Left lung (tissue), 10 donors: Measurements from ENCODE around the gene NOTCH1. TPM values are rescaled to one million over a fixed set of nuclear protein-coding genes. Genes with fewer than 3 reads are reported as not detected.
"Not testable (repeated sequence)": the region's sequence is repeated elsewhere in the genome, so short reads cannot be mapped to it uniquely, and the experiment has no call there.

Experiments
- ATAC-seq: fragments of 200-7000 bp; cut with Tn5 transposase; one replicate; pipeline ENCODE4 v1.9.1; 2020; ENCODE audit warnings: moderate library complexity
- DNase-seq, 4 donors: peaks; one replicate each; pipeline ENCODE4 v3.0.0-alpha.2; 2013 to 2020
- H3K27ac ChIP-seq, 2 donors: fragments of 200-600 bp; sonication (generic) in 1 of 2; one replicate each; pipeline versions ENCODE4 v1.5.0 to v1.8.0; 2020 to 2021
- H3K27me3 ChIP-seq, 2 donors: fragments of 200-600 bp; sonication (generic) in 1 of 2; one replicate each; pipeline versions ENCODE4 v1.5.0 to v1.8.0; 2020 to 2021
- H3K36me3 ChIP-seq, 2 donors: fragments of 200-600 bp; sonication (generic) in 1 of 2; one replicate each; pipeline versions ENCODE4 v1.5.0 to v1.8.0; 2020 to 2021
- H3K4me1 ChIP-seq, 2 donors: fragments of 200-600 bp; one replicate each; pipeline ENCODE4 v1.8.0; 2021
- H3K4me3 ChIP-seq, 2 donors: fragments of 200-600 bp; sonication (generic) in 1 of 2; one replicate each; pipeline versions ENCODE4 v1.5.0 to v1.8.0; 2020 to 2021; ENCODE audit warnings: mild to moderate bottlenecking in 1 of 2
- H3K9me3 ChIP-seq, 2 donors: fragments of 200-600 bp; sonication (generic) in 1 of 2; one replicate each; pipeline versions ENCODE4 v1.5.0 to v1.8.0; 2020 to 2021
- intact Hi-C, 2 donors: fragments of 100-400 bp; cut with DNase I; formaldehyde crosslinking; loops; one replicate each; pipeline versions ENCODE4 v1.11.2 to v1.14.2; 2022
- polyA plus RNA-seq, 6 donors: library from polyadenylated mRNA; unstranded; fragments of 120-200 nt; gene quantifications; one replicate each; pipeline ENCODE4 v1.2.1, GENCODE V29; 2013; ENCODE audit not compliant: insufficient read length in 6 of 6
- total RNA-seq, 2 donors: library from RNA; stranded (reverse); fragmentation: NEBNext Ultra II Directional; extraction: Animal tissue kit (Norgen Biotek cat#: 25700); gene quantifications; one replicate each; pipeline ENCODE4 v1.2.1, GENCODE V29; 2021
- TF ChIP-seq, protein P1 (sequence below), 2 donors: fragments of 200-600 bp; sonication (generic) in 1 of 2; IDR thresholded peaks; one replicate each; pipeline versions ENCODE4 v1.5.0 to v1.8.0; 2021; ENCODE audit warnings: antibody characterized with exemption in 2 of 2
- donor health status: DM: no; HTN: yes; CAD: no.
- donor health status: DM: no; HTN: no; CAD: no.

NOTCH1 gene
- total and polyA plus RNA-seq, 8 donors = 21.7 to 102 (median 33.7) TPM

DNA sequence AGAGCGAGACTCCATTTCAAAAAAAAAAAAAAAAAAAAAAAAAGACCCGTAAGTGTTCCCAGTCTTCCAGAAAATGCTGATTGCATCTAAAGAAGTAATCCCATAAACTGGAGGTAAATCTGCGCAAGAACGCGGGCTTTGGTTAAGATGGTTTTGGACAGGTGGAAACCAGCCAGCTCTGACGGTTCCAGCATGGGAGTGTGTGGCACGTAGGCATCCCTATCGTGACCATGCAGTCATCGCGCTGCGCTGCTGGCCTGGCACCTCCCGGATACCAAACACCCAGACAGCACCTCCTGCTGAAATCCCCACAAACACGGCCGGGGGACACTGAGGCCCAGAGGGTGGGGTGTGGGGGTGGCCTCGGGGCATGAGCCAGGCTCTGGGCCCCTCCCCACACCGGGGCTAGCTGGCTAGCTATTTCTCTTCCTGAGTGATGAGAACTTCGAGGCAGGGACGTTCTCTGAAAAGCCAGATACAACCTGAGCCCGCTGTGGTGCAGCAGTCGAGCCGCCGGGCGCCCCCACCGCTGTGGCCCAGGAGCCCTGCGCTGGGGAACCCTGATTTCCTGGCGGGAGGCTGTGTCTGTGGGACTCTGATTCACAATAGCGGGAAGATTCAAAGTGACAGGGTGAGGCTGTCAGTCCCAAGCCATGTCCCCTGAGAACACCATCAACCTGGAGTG lies 32.2 kb upstream of the NOTCH1 start:
- intact Hi-C loops = no loop called here
- ATAC-seq (no peak), DNase-seq (peak in 1 of 4 donors; percentile 36)
- H3K27me3 ChIP-seq = peaks cover 0 to 9% of the 10 kb centered on the region in 2 donors
- H3K9me3 ChIP-seq = no peaks in the 10 kb centered on the region
- no peak overlapping the region for H3K27ac ChIP-seq
- no peak overlapping the region for H3K4me3 ChIP-seq
- H3K36me3 ChIP-seq = no peaks in the 10 kb centered on the region
- TF ChIP-seq, protein P1, sequence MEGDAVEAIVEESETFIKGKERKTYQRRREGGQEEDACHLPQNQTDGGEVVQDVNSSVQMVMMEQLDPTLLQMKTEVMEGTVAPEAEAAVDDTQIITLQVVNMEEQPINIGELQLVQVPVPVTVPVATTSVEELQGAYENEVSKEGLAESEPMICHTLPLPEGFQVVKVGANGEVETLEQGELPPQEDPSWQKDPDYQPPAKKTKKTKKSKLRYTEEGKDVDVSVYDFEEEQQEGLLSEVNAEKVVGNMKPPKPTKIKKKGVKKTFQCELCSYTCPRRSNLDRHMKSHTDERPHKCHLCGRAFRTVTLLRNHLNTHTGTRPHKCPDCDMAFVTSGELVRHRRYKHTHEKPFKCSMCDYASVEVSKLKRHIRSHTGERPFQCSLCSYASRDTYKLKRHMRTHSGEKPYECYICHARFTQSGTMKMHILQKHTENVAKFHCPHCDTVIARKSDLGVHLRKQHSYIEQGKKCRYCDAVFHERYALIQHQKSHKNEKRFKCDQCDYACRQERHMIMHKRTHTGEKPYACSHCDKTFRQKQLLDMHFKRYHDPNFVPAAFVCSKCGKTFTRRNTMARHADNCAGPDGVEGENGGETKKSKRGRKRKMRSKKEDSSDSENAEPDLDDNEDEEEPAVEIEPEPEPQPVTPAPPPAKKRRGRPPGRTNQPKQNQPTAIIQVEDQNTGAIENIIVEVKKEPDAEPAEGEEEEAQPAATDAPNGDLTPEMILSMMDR (IDR thresholded peaks at IDR 0.05) = no peak
- peaks cover 0 to 22% of the 10 kb centered on the region in 2 donors for H3K4me1 ChIP-seq

DNA sequence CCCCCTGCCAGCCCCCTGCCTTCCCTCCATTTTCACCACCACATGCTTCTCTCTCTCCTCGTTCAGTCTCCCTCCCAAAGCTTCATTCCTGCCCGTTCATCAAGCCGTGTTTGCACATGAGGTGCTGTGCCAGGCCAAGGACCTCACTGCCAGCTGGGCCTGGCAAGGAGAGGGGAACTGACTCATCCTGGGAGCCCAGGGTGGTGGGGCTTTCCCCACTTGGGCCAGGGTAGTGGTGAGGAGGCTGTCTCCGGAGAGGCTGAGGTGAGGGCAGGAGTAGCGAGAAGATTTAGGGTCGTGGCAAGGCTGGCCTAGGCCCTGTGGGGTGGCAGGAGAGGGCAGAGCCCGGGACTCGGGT lies 30.4 kb upstream of the NOTCH1 start:
- DNase-seq (peak in 1 of 4 donors; percentile 87), ATAC-seq (peak; percentile 84)
- H3K27ac ChIP-seq = no peak overlapping the region
- H3K27me3 ChIP-seq = peaks cover 0 to 9% of the 10 kb centered on the region in 2 donors
- TF ChIP-seq, protein P1 (IDR thresholded peaks at IDR 0.05) = no peak
- no peaks in the 10 kb centered on the region for H3K9me3 ChIP-seq
- H3K36me3 ChIP-seq = no peaks in the 10 kb centered on the region
- intact Hi-C loops = no loop called here
- H3K4me3 ChIP-seq = no peak overlapping the region
- peaks cover 7 to 38% of the 10 kb centered on the region in 2 donors for H3K4me1 ChIP-seq

DNA sequence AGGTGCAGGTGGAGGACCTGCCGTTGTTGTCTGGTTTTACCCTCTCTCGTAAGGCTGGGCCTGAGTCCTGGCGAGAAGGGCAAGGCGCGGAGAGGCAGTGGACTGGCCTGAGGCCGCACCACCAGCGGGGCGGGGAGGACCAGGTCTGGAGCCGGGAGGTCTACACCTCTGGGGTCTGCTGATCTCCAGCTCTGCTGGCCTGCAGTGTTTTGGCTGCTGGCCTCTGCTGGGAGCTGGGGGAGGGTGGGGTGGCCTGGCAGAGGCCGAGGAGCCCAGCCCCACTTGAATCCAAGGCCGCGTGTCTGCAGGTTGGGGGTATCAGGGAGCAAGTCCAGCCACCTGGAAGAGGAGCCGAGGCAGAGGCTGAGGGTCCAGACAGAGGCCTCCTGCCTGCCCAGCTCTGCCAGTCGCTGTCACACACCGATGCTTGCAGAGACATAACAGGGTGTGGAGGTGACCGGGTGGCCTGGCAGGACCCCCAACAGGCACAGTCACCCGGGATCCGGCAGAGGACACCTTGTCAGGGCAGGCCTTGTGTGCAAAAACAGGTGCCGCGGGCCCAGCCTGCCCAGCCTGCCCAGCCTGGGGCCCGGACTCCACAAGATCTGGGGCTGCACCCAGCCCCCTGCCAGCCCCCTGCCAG lies 29.9 kb upstream of the NOTCH1 start:
- Histone ChIP-seq H3K9me3 (no peaks in the 10 kb centered on the region), H3K27me3 (peaks cover 0 to 9% of the 10 kb centered on the region in 2 donors), H3K4me3 (no peak overlapping the region), H3K4me1 (peaks cover 7 to 39% of the 10 kb centered on the region in 2 donors), H3K27ac (no peak overlapping the region), H3K36me3 (no peaks in the 10 kb centered on the region)
- DNase-seq (peak in 1 of 4 donors; percentile 66), ATAC-seq (no peak)
- TF ChIP-seq, protein P1 (IDR thresholded peaks at IDR 0.05) = no peak
- intact Hi-C loops = no loop called here

DNA sequence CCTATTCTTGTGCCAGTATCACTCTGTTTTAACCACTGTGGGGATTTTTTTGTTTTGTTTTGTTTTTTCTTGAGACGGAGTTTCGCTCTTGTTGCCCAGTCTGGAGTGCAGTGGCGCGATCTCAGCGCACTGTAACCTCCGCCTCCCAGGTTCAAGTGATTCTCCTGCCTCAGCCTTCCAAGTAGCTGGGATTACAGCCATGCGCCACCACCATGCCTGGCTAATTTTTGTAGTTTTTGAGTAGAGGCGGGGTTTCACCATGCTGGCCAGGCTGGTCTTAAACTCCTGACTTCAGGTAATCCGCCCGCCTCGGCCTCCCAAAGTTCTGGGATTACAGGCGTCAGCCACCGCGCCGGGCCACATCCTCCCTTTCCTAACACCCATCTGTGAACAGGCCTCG lies 28.8 kb upstream of the NOTCH1 start:
- ATAC-seq, H3K27ac ChIP-seq, intact Hi-C loops, H3K36me3 ChIP-seq, H3K4me3 ChIP-seq, H3K27me3 ChIP-seq, H3K9me3 ChIP-seq: not testable (repeated sequence)
- H3K4me1 ChIP-seq = peaks cover 7 to 39% of the 10 kb centered on the region in 2 donors
- peak in 1 of 4 donors; percentile 73 for DNase-seq

DNA sequence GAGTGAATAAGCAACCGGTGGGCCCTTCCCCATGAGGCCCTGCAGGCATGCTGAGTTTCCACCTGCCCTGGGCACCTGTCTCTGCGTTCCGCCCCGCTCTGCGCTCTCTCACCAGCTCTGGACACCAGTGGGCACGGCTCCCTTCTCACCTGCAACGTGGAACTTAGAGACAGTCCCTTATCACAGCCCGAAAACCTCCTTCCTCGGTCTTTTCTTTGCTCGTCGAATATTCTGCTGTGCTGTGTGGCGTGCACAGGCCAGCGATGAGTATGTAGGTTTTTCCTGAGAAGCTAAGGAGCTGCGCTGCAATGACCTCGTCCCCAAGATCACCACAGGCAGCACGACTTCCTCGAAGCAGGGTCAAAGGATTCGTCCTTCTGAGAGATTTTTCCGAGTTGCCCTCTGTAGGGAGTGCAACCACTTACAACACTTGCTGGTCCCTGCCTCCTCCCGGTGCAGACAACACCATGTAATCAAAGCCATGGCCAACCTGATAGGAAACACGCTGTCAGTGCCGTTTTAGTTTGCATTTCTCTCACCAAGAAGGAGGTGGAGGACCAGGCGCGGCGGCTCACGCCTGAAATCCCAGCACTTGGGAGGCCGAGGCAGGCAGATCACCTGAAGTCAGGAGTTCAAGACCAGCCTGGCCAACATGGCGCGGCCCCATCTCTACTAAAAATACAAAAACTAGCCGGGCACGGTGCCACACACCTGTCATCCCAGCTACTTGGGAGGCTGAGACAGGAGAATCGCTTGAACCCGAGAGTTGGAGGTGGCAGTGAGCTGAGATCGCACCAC lies 27.2 kb upstream of the NOTCH1 start:
- H3K36me3 ChIP-seq = no peaks in the 10 kb centered on the region
- H3K4me3 ChIP-seq = no peak overlapping the region
- H3K27ac ChIP-seq = no peak overlapping the region
- DNase-seq (peak in 1 of 4 donors; percentile 59), ATAC-seq (no peak)
- TF ChIP-seq, protein P1 (IDR thresholded peaks at IDR 0.05) = no peak
- peaks cover 14 to 34% of the 10 kb centered on the region in 2 donors for H3K4me1 ChIP-seq
- H3K27me3 ChIP-seq = no peaks in the 10 kb centered on the region
- intact Hi-C loops = no loop called here
- H3K9me3 ChIP-seq = no peaks in the 10 kb centered on the region
